GM21619 (cell line): Measurements from ENCODE around the gene ZSCAN5B.
"Not testable (repeated sequence)": the region's sequence is repeated elsewhere in the genome, so short reads cannot be mapped to it uniquely, and the experiment has no call there.

ENCODE experiments used
- ATAC-seq: cut with Tn5 transposase; IDR thresholded peaks from one replicate; pipeline ENCODE4 v1.9.1; 2021; ENCODE audit not compliant: unreplicated experiment

ZSCAN5B gene

GRCh38 chr19:56176881-56177280, 20.7 kb downstream of the ZSCAN5B start:
- ATAC-seq, result no peak

- ATAC-seq, result not testable (repeated sequence)
Observed at GRCh38 chr19:56176310-56176709, 21.3 kb downstream of the ZSCAN5B start.

GRCh38 chr19:56175861-56176307, 21.7 kb downstream of the ZSCAN5B start, which contains the start of gene GALP:
Gene GALP, plus strand, starts transcription at chr19:56176008. Its CDS starts 1,101 bp downstream, at chr19:56177109.
- ATAC-seq, result not testable (repeated sequence)

GRCh38 chr19:56174550-56174949, 23.0 kb downstream of the ZSCAN5B start:
- no peak for ATAC-seq

- ATAC-seq, result no peak
Observed at GRCh38 chr19:56174086-56174485, 23.5 kb downstream of the ZSCAN5B start.

- ATAC-seq, result no peak
Observed at GRCh38 chr19:56170261-56170660, 27.3 kb downstream of the ZSCAN5B start.

GRCh38 chr19:56167064-56167578, 30.5 kb downstream of the ZSCAN5B start:
- no peak for ATAC-seq

GRCh38 chr19:56163097-56163496, 34.5 kb downstream of the ZSCAN5B start:
- no peak for ATAC-seq

- no peak for ATAC-seq
Observed at GRCh38 chr19:56162258-56162657, 35.3 kb downstream of the ZSCAN5B start.

GRCh38 chr19:56161534-56161933, 36.0 kb downstream of the ZSCAN5B start:
- ATAC-seq, result no peak

- no peak for ATAC-seq
Observed at GRCh38 chr19:56159622-56160271, 37.8 kb downstream of the ZSCAN5B start.

GRCh38 chr19:56159009-56159559, 38.5 kb downstream of the ZSCAN5B start:
- ATAC-seq, result no peak

GRCh38 chr19:56158170-56158757, 39.3 kb downstream of the ZSCAN5B start:
- ATAC-seq, result no peak

GRCh38 chr19:56156768-56157167, 40.8 kb downstream of the ZSCAN5B start:
- ATAC-seq, result no peak

- ATAC-seq, result no peak
Observed at GRCh38 chr19:56155124-56155687, 42.4 kb downstream of the ZSCAN5B start.

GRCh38 chr19:56153507-56153906, 44.1 kb downstream of the ZSCAN5B start:
- no peak for ATAC-seq

- no peak for ATAC-seq
Observed at GRCh38 chr19:56152644-56153043, 44.9 kb downstream of the ZSCAN5B start.

- ATAC-seq, result no peak
Observed at GRCh38 chr19:56150358-56150757, 47.2 kb downstream of the ZSCAN5B start.

- ATAC-seq, result no peak
Observed at GRCh38 chr19:56149656-56150038, 47.9 kb downstream of the ZSCAN5B start.

GRCh38 chr19:56148955-56149655, 48.5 kb downstream of the ZSCAN5B start:
- ATAC-seq, result not testable (repeated sequence)

GRCh38 chr19:56148096-56148495, 49.5 kb downstream of the ZSCAN5B start:
- ATAC-seq, result no peak
